Upper lobe of left lung (tissue), 4 donors: Measurements from ENCODE around the gene SLC9A7.

ENCODE experiments used
- CTCF ChIP-seq, 6 experiments: fragments of 450-650 bp in 4 of 6; fragments of 200-600 bp in 2 of 6; sonication (generic) in 2 of 6; IDR thresholded peaks; one replicate each; pipeline ENCODE4 v1.5.1; 2016 to 2019; ENCODE audit warnings: antibody characterized with exemption in 6 of 6
- POLR2A ChIP-seq, 4 donors: fragments of 450-650 bp; IDR thresholded peaks; one replicate each; pipeline ENCODE4 v1.5.1; 2016 to 2017; ENCODE audit warnings: antibody characterized with exemption in 4 of 4, mild to moderate bottlenecking in 2 of 4
- POLR2AphosphoS5 ChIP-seq, 2 donors: sonication (generic); formaldehyde crosslinking; IDR thresholded peaks; one replicate each; pipeline ENCODE4 v1.5.1; 2017; ENCODE audit warnings: antibody characterized with exemption in 2 of 2

DNA sequence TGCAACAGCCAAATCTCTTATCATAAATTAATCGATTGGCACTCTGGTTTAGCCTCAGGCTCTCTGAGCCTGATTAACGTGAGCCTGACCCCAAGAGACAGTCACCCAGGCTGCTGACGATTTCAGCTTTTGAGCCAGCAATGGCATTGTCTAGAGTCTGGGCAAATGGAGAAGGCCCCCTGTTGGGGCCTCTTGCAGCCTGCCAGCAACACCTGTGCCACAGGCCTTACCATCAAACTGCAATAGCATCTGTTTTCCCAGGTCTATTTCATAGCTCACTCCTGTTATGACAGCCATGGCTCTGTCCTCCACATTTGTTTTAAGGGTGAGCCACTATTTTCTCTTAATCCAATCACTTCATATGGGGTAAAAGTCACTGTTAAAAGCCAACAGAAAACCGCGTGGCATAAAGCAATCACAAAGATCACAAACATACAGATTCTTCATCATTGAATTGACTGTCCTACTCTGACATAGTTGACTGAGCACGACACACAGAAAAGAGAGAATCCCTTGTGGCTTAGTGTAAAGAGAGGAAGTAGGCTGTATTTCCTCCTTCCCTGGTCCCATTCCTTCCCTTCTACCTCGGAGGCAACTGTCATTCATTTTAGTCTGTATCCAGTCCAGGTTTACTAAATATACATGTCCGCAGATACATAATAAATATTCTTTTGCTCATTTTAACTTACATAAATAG lies 47.8 kb downstream of the SLC9A7 start:
- no peak for TF ChIP-seq CTCF (IDR thresholded peaks at IDR 0.05)
- TF ChIP-seq POLR2AphosphoS5 (IDR thresholded peaks at IDR 0.05) = no peak
- TF ChIP-seq POLR2A (IDR thresholded peaks at IDR 0.05) = no peak
